ENCODE data around the gene VEGFD.

The VEGFD gene

GRCh38 chrX:15349046-15349445, 35.2 kb downstream of the VEGFD start:
- no peak overlapping the region for H3K4me3 ChIP-seq (ENCODE audit: low read length)
- H3K36me3 ChIP-seq (ENCODE audit: control insufficient read depth, insufficient read depth, low read length), result no peaks in the 10 kb centered on the region
- no peak overlapping the region for H3K27ac ChIP-seq (ENCODE audit: low read depth, low read length)
- H3K9ac ChIP-seq (ENCODE audit: low read length), result no peak overlapping the region
- H3K4me1 ChIP-seq (ENCODE audit: control insufficient read depth, insufficient read depth, low read length), result no peaks in the 10 kb centered on the region
- H3K27me3 ChIP-seq (ENCODE audit: control insufficient read depth, insufficient read depth, low read length), result no peaks in the 10 kb centered on the region

- Histone ChIP-seq H3K4me1 (ENCODE audit: control insufficient read depth, insufficient read depth, low read length) (no peaks in the 10 kb centered on the region), H3K27me3 (ENCODE audit: control insufficient read depth, insufficient read depth, low read length) (no peaks in the 10 kb centered on the region), H3K27ac (ENCODE audit: low read depth, low read length) (no peak overlapping the region), H3K9ac (ENCODE audit: low read length) (no peak overlapping the region), H3K36me3 (ENCODE audit: control insufficient read depth, insufficient read depth, low read length) (no peaks in the 10 kb centered on the region), H3K4me3 (ENCODE audit: low read length) (no peak overlapping the region)
Observed at GRCh38 chrX:15345976-15346375, 38.2 kb downstream of the VEGFD start.

GRCh38 chrX:15344106-15344505, 40.1 kb downstream of the VEGFD start:
- H3K4me1 ChIP-seq (ENCODE audit: control insufficient read depth, insufficient read depth, low read length), result no peaks in the 10 kb centered on the region
- H3K27me3 ChIP-seq (ENCODE audit: control insufficient read depth, insufficient read depth, low read length), result no peaks in the 10 kb centered on the region
- no peaks in the 10 kb centered on the region for H3K36me3 ChIP-seq (ENCODE audit: control insufficient read depth, insufficient read depth, low read length)
- H3K4me3 ChIP-seq (ENCODE audit: low read length), result no peak overlapping the region
- H3K27ac ChIP-seq (ENCODE audit: low read depth, low read length), result no peak overlapping the region
- no peak overlapping the region for H3K9ac ChIP-seq (ENCODE audit: low read length)

- Histone ChIP-seq H3K36me3 (ENCODE audit: control insufficient read depth, insufficient read depth, low read length) (no peaks in the 10 kb centered on the region), H3K27me3 (ENCODE audit: control insufficient read depth, insufficient read depth, low read length) (no peaks in the 10 kb centered on the region), H3K4me1 (ENCODE audit: control insufficient read depth, insufficient read depth, low read length) (no peaks in the 10 kb centered on the region), H3K4me3 (ENCODE audit: low read length) (no peak overlapping the region), H3K9ac (ENCODE audit: low read length) (no peak overlapping the region), H3K27ac (ENCODE audit: low read depth, low read length) (no peak overlapping the region)
Observed at GRCh38 chrX:15343075-15343476, 41.1 kb downstream of the VEGFD start.

GRCh38 chrX:15340867-15341266, 43.3 kb downstream of the VEGFD start:
- Histone ChIP-seq H3K9ac (ENCODE audit: low read length) (no peak overlapping the region), H3K4me3 (ENCODE audit: low read length) (no peak overlapping the region), H3K27me3 (ENCODE audit: control insufficient read depth, insufficient read depth, low read length) (no peaks in the 10 kb centered on the region), H3K4me1 (ENCODE audit: control insufficient read depth, insufficient read depth, low read length) (no peaks in the 10 kb centered on the region), H3K27ac (ENCODE audit: low read depth, low read length) (no peak overlapping the region), H3K36me3 (ENCODE audit: control insufficient read depth, insufficient read depth, low read length) (no peaks in the 10 kb centered on the region)

GRCh38 chrX:15336023-15336413, 48.2 kb downstream of the VEGFD start:
- H3K27ac ChIP-seq (ENCODE audit: low read depth, low read length), result peak overlapping the region; percentile 36
- H3K27me3 ChIP-seq (ENCODE audit: control insufficient read depth, insufficient read depth, low read length), result no peaks in the 10 kb centered on the region
- no peaks in the 10 kb centered on the region for H3K36me3 ChIP-seq (ENCODE audit: control insufficient read depth, insufficient read depth, low read length)
- H3K4me1 ChIP-seq (ENCODE audit: control insufficient read depth, insufficient read depth, low read length), result no peaks in the 10 kb centered on the region
- H3K4me3 ChIP-seq (ENCODE audit: low read length), result peak overlapping the region; percentile 55
- H3K9ac ChIP-seq (ENCODE audit: low read length), result no peak overlapping the region

GRCh38 chrX:15335135-15336022, 48.8 kb downstream of the VEGFD start, which contains the start of gene PIGA:
PIGA (minus strand) TSS chrX:15335523; CDS start chrX:15331930, 3,593 bp downstream.
- H3K4me3 ChIP-seq (ENCODE audit: low read length), result peak within 1 kb of the TSS; percentile 73
- H3K9ac ChIP-seq (ENCODE audit: low read length), result peak within 1 kb of the TSS; percentile 62
- H3K4me1 ChIP-seq (ENCODE audit: control insufficient read depth, insufficient read depth, low read length), result no peaks in the 10 kb centered on the region
- H3K27ac ChIP-seq (ENCODE audit: low read depth, low read length), result peak within 1 kb of the TSS; percentile 46
- H3K27me3 ChIP-seq (ENCODE audit: control insufficient read depth, insufficient read depth, low read length), result no peaks in the 10 kb centered on the region
- H3K36me3 ChIP-seq (ENCODE audit: control insufficient read depth, insufficient read depth, low read length), result no peaks in the 10 kb centered on the region

- Histone ChIP-seq H3K4me1 (ENCODE audit: control insufficient read depth, insufficient read depth, low read length) (no peaks in the 10 kb centered on the region), H3K36me3 (ENCODE audit: control insufficient read depth, insufficient read depth, low read length) (no peaks in the 10 kb centered on the region), H3K27me3 (ENCODE audit: control insufficient read depth, insufficient read depth, low read length) (no peaks in the 10 kb centered on the region), H3K9ac (ENCODE audit: low read length) (peak overlapping the region; percentile 62), H3K4me3 (ENCODE audit: low read length) (peak overlapping the region; percentile 73), H3K27ac (ENCODE audit: low read depth, low read length) (peak overlapping the region; percentile 46)
Observed at GRCh38 chrX:15334561-15334960, 49.7 kb downstream of the VEGFD start.

- no peaks in the 10 kb centered on the region for H3K27me3 ChIP-seq (ENCODE audit: control insufficient read depth, insufficient read depth, low read length)
- no peak overlapping the region for H3K27ac ChIP-seq (ENCODE audit: low read depth, low read length)
- H3K4me1 ChIP-seq (ENCODE audit: control insufficient read depth, insufficient read depth, low read length), result no peaks in the 10 kb centered on the region
- H3K36me3 ChIP-seq (ENCODE audit: control insufficient read depth, insufficient read depth, low read length), result no peaks in the 10 kb centered on the region
- no peak overlapping the region for H3K4me3 ChIP-seq (ENCODE audit: low read length)
- no peak overlapping the region for H3K9ac ChIP-seq (ENCODE audit: low read length)
Observed at GRCh38 chrX:15328821-15329220, 55.4 kb downstream of the VEGFD start.

- no peak overlapping the region for H3K4me3 ChIP-seq (ENCODE audit: low read length)
- no peaks in the 10 kb centered on the region for H3K4me1 ChIP-seq (ENCODE audit: control insufficient read depth, insufficient read depth, low read length)
- no peak overlapping the region for H3K27ac ChIP-seq (ENCODE audit: low read depth, low read length)
- H3K27me3 ChIP-seq (ENCODE audit: control insufficient read depth, insufficient read depth, low read length), result no peaks in the 10 kb centered on the region
- H3K36me3 ChIP-seq (ENCODE audit: control insufficient read depth, insufficient read depth, low read length), result no peaks in the 10 kb centered on the region
- no peak overlapping the region for H3K9ac ChIP-seq (ENCODE audit: low read length)
Observed at GRCh38 chrX:15328131-15328530, 56.1 kb downstream of the VEGFD start.

- Histone ChIP-seq H3K4me1 (ENCODE audit: control insufficient read depth, insufficient read depth, low read length) (no peaks in the 10 kb centered on the region), H3K4me3 (ENCODE audit: low read length) (no peak overlapping the region), H3K27ac (ENCODE audit: low read depth, low read length) (no peak overlapping the region), H3K27me3 (ENCODE audit: control insufficient read depth, insufficient read depth, low read length) (no peaks in the 10 kb centered on the region), H3K36me3 (ENCODE audit: control insufficient read depth, insufficient read depth, low read length) (no peaks in the 10 kb centered on the region), H3K9ac (ENCODE audit: low read length) (no peak overlapping the region)
Observed at GRCh38 chrX:15322472-15322871, 61.7 kb downstream of the VEGFD start.

GRCh38 chrX:15322072-15322471, 62.1 kb downstream of the VEGFD start:
- no peaks in the 10 kb centered on the region for H3K4me1 ChIP-seq (ENCODE audit: control insufficient read depth, insufficient read depth, low read length)
- no peaks in the 10 kb centered on the region for H3K36me3 ChIP-seq (ENCODE audit: control insufficient read depth, insufficient read depth, low read length)
- H3K9ac ChIP-seq (ENCODE audit: low read length), result no peak overlapping the region
- H3K4me3 ChIP-seq (ENCODE audit: low read length), result no peak overlapping the region
- no peaks in the 10 kb centered on the region for H3K27me3 ChIP-seq (ENCODE audit: control insufficient read depth, insufficient read depth, low read length)
- H3K27ac ChIP-seq (ENCODE audit: low read depth, low read length), result no peak overlapping the region

GRCh38 chrX:15321447-15321846, 62.8 kb downstream of the VEGFD start:
- Histone ChIP-seq H3K4me1 (ENCODE audit: control insufficient read depth, insufficient read depth, low read length) (no peaks in the 10 kb centered on the region), H3K4me3 (ENCODE audit: low read length) (no peak overlapping the region), H3K27me3 (ENCODE audit: control insufficient read depth, insufficient read depth, low read length) (no peaks in the 10 kb centered on the region), H3K27ac (ENCODE audit: low read depth, low read length) (no peak overlapping the region), H3K36me3 (ENCODE audit: control insufficient read depth, insufficient read depth, low read length) (no peaks in the 10 kb centered on the region), H3K9ac (ENCODE audit: low read length) (no peak overlapping the region)

Data from rectal smooth muscle tissue (tissue), 1 donor.